Measurements from ENCODE around the gene POFUT2.

POFUT2 gene

GRCh38 chr21:45269861-45270260 is 17.8 kb downstream of the POFUT2 start:
- Histone ChIP-seq H2AFZ (ENCODE audit: low read depth) (no peak overlapping the region), H3K36me3 (ENCODE audit: insufficient read depth) (peaks cover 7% of the 10 kb centered on the region; the same call in 1 of the 2 replicates), H3K4me3 (IDR thresholded peaks at IDR 0.05; ENCODE audit: insufficient read depth, low read depth, low read length) (no peak overlapping the region), H3K27me3 (ENCODE audit: insufficient read depth, low read depth) (no peaks in the 10 kb centered on the region), H3K27ac (no peak overlapping the region), H3K9ac (no peak overlapping the region), H3K4me2 (no peak overlapping the region), H3K79me2 (ENCODE audit: insufficient read depth, low read depth) (no peaks in the 10 kb centered on the region), H4K20me1 (ENCODE audit: insufficient read depth) (no peaks in the 10 kb centered on the region), H3K4me1 (ENCODE audit: low read depth, poor library complexity, severe bottlenecking) (no peaks in the 10 kb centered on the region)
- TF ChIP-seq, protein P1, sequence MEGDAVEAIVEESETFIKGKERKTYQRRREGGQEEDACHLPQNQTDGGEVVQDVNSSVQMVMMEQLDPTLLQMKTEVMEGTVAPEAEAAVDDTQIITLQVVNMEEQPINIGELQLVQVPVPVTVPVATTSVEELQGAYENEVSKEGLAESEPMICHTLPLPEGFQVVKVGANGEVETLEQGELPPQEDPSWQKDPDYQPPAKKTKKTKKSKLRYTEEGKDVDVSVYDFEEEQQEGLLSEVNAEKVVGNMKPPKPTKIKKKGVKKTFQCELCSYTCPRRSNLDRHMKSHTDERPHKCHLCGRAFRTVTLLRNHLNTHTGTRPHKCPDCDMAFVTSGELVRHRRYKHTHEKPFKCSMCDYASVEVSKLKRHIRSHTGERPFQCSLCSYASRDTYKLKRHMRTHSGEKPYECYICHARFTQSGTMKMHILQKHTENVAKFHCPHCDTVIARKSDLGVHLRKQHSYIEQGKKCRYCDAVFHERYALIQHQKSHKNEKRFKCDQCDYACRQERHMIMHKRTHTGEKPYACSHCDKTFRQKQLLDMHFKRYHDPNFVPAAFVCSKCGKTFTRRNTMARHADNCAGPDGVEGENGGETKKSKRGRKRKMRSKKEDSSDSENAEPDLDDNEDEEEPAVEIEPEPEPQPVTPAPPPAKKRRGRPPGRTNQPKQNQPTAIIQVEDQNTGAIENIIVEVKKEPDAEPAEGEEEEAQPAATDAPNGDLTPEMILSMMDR (conservative IDR thresholded peaks at IDR 0.05; ENCODE audit: low read depth, low read length), result no peak

GRCh38 chr21:45267390-45267760 is 20.3 kb downstream of the POFUT2 start:
- Histone ChIP-seq H3K36me3 (ENCODE audit: insufficient read depth) (peaks cover 7% of the 10 kb centered on the region; the same call in 1 of the 2 replicates), H3K4me1 (ENCODE audit: low read depth, poor library complexity, severe bottlenecking) (no peaks in the 10 kb centered on the region), H3K27me3 (ENCODE audit: insufficient read depth, low read depth) (no peaks in the 10 kb centered on the region), H3K4me2 (no peak overlapping the region), H4K20me1 (ENCODE audit: insufficient read depth) (no peaks in the 10 kb centered on the region), H2AFZ (ENCODE audit: low read depth) (no peak overlapping the region), H3K9ac (no peak overlapping the region), H3K27ac (no peak overlapping the region), H3K4me3 (IDR thresholded peaks at IDR 0.05; ENCODE audit: insufficient read depth, low read depth, low read length) (no peak overlapping the region), H3K79me2 (ENCODE audit: insufficient read depth, low read depth) (no peaks in the 10 kb centered on the region)
- TF ChIP-seq, protein P1 (conservative IDR thresholded peaks at IDR 0.05; ENCODE audit: low read depth, low read length), result no peak

DNA sequence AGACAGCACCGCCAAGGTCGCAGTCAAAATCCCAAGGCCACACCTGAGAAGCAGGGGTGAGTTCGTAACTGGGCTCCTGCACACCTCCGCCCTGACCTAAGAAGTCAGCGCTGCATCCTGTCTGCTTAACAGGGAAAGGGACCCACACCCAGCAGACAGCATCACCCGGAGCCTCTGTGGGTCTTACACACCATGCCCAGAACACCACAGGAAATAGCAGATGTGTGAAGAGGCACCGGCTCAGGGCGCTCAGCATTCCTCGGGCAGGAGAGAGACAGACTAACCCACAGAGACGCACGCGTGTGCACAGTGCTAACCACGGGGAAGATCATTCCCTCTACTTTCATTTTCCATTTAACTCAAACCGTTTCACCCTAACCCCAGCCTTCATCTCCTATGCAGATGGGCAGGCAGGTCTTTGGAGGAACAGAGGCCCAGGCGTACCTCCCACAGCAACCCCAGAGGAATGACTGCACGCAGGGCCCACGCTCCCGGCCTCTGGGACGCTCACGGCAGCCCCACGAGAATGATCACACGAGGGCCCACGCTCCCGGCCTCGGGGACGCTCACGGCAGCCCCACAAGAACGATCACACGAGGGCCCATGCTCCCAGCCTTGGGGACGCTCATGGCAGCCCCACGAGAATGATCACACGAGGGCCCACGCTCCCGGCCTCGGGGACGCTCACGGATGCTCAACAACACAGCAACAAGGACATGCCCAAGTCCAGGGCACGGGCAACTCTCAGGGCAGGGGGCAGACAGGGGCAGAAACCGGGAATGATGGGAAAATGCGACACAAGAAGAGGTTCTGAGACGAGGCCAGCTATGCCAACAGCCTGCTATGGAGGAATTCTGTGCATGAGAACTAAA is 20.9 kb downstream of the POFUT2 start:
- H2AFZ ChIP-seq (ENCODE audit: low read depth), result no peak overlapping the region
- H3K27ac ChIP-seq, result no peak overlapping the region
- H3K27me3 ChIP-seq (ENCODE audit: insufficient read depth, low read depth), result no peaks in the 10 kb centered on the region
- no peak overlapping the region for H3K4me2 ChIP-seq
- H3K36me3 ChIP-seq (ENCODE audit: insufficient read depth), result peaks cover 7% of the 10 kb centered on the region; the same call in 1 of the 2 replicates
- no peaks in the 10 kb centered on the region for H3K4me1 ChIP-seq (ENCODE audit: low read depth, poor library complexity, severe bottlenecking)
- H3K79me2 ChIP-seq (ENCODE audit: insufficient read depth, low read depth), result no peaks in the 10 kb centered on the region
- H3K4me3 ChIP-seq (IDR thresholded peaks at IDR 0.05; ENCODE audit: insufficient read depth, low read depth, low read length), result no peak overlapping the region
- no peaks in the 10 kb centered on the region for H4K20me1 ChIP-seq (ENCODE audit: insufficient read depth)
- no peak overlapping the region for H3K9ac ChIP-seq
- TF ChIP-seq, protein P1 (conservative IDR thresholded peaks at IDR 0.05; ENCODE audit: low read depth, low read length), result no peak

DNA sequence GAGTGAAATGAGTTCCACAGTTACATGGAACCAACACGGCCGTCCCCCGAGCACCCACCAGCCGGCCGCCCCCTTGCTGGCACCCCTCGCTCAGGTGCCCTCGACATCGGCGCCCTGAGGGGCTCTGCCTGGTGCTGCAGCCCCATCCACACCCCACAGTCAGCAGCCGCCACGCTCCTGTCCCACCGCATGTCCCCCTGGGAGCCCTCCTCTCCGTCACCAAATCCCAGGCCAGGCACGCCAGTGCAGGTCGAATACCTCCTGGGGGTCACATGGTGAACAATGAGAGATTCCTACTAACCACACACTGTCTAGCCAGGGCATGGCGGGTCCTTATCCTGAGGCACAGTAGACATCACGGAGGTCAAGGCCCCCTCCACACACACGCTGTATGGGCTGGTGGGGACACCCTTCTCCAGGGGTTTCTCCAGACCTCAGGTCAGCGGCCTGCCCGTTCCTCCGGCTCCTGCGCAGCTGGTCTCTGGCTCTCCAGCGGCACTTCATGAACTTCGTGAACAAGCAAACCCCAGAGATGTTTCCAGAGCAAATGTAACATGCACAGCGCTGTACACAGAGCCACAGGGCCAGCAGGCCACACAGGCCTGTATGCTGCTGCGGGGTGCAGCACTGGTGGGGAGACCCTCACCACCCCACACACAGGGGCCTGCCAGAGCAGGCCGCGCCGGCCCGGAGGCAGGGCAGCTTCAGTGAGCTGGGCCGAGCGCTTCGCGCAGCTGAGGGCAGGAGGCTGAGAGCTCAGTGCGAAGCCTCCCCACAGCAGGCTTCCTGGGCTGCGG is 21.8 kb downstream of the POFUT2 start:
- Histone ChIP-seq H3K4me2 (no peak overlapping the region), H4K20me1 (ENCODE audit: insufficient read depth) (no peaks in the 10 kb centered on the region), H3K79me2 (ENCODE audit: insufficient read depth, low read depth) (no peaks in the 10 kb centered on the region), H3K9ac (no peak overlapping the region), H3K4me1 (ENCODE audit: low read depth, poor library complexity, severe bottlenecking) (no peaks in the 10 kb centered on the region), H2AFZ (ENCODE audit: low read depth) (no peak overlapping the region), H3K27ac (no peak overlapping the region), H3K27me3 (ENCODE audit: insufficient read depth, low read depth) (no peaks in the 10 kb centered on the region), H3K4me3 (IDR thresholded peaks at IDR 0.05; ENCODE audit: insufficient read depth, low read depth, low read length) (no peak overlapping the region), H3K36me3 (ENCODE audit: insufficient read depth) (peaks cover 7% of the 10 kb centered on the region; the same call in 1 of the 2 replicates)
- TF ChIP-seq, protein P1 (conservative IDR thresholded peaks at IDR 0.05; ENCODE audit: low read depth, low read length), result no peak
